Lower leg skin (tissue), 4 donors: Measurements from ENCODE around the gene CASP3. TPM values are rescaled to one million over a fixed set of nuclear protein-coding genes. Genes with fewer than 3 reads are reported as not detected.
"Not testable (repeated sequence)": the region's sequence is repeated elsewhere in the genome, so short reads cannot be mapped to it uniquely, and the experiment has no call there.

ENCODE experiments used
- DNase-seq, 2 donors: peaks; one replicate each; pipeline ENCODE4 v3.0.0-alpha.2; 2019; ENCODE audit warnings: low spot score in 2 of 2
- H3K4me3 ChIP-seq: fragments of 200-600 bp; sonication (generic); 2 replicates; pipeline ENCODE4 v1.5.1; 2017; ENCODE audit warnings: mild to moderate bottlenecking, low read depth; ENCODE audit not compliant: poor library complexity, severe bottlenecking
- POLR2A ChIP-seq, 2 donors: fragments of 450-650 bp; IDR thresholded peaks; one replicate each; pipeline ENCODE4 v1.6.1; 2016 to 2017; ENCODE audit warnings: antibody characterized with exemption in 2 of 2, mild to moderate bottlenecking in 1 of 2, moderate library complexity in 1 of 2
- WGBS, 2 donors: methylation state at CpG; one replicate each; pipeline ENCODE4 v1.1.5; 2018; 5-methylcytosine and 5-hydroxymethylcytosine counted together
- intact Hi-C: fragments of 100-400 bp; cut with DNase I; formaldehyde crosslinking; loops from one replicate; pipeline ENCODE4 v1.15.0; 2023; ENCODE audit warnings: low total_unique reads
- total RNA-seq, 4 donors: library from RNA; depleted of rRNA; stranded (reverse); fragments of >200 nt; gene quantifications; one replicate each; pipeline ENCODE4 v1.1.0, GENCODE V29; 2016
- TF ChIP-seq, protein P1 (sequence below), 3 donors: fragments of 450-650 bp; IDR thresholded peaks; one replicate each; pipeline ENCODE4 v1.5.1; 2016; ENCODE audit warnings: antibody characterized with exemption in 3 of 3, mild to moderate bottlenecking in 3 of 3, moderate library complexity in 2 of 3

Gene CASP3
- total RNA-seq, 4 donors from 2014 or later, result 10.2 to 18.4 (median 14.8) TPM

DNA sequence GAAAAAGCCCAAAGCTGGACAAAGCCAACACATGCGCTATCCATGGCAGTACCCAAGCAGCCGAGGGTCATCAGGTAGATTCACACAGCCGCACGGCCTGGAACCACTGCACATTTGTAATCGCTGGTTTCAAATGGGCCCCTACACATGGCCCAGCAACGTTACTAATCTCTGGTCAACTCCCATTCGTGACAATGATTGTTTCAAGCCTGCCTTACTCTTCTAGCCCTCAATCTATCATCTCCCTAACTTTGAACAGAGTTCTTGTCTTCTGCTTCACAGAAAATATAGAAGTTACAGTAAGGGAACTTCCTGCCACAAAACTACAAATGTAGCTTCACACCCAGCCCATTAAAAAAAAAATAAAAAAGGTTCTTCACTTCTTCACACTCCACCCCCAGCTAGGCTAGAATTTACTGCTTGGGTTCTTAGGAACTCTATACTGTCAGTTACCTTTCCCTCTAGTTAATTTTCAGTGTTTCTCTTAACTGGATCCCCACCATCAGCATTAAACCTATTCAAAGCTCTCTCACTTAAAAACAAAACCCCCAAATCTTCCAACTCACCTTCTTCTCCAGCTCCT, 24.2 kb downstream of the CASP3 start:
- WGBS, 2 donors, result 94 to 96% methylated on average over 7 of the region's 7 CpGs
- intact Hi-C loops, result no loop called here

DNA sequence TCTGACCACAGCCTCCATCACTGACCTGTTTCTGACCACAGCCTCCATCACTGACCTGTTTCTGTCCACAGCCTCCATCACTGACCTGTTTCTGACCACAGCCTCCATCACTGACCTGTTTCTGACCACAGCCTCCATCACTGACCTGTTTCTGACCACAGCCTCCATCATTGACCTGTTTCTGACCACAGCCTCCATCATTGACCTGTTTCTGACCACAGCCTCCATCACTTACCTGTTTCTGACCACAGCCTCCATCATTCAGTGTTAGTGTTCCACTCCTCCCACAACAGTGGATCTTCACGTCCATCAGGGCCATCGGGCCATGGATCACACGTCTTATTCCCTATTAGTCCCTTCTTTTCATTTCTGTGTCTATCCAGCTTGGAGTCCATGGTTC, 24.7 kb downstream of the CASP3 start:
- intact Hi-C loops, result not testable (repeated sequence)
- 98 to 99% methylated on average over 3 of the region's 3 CpGs for WGBS, 2 donors

More for the DNA sequence above, 24.2 kb downstream of the CASP3 start:
- no peak for DNase-seq
- TF ChIP-seq, protein P1, sequence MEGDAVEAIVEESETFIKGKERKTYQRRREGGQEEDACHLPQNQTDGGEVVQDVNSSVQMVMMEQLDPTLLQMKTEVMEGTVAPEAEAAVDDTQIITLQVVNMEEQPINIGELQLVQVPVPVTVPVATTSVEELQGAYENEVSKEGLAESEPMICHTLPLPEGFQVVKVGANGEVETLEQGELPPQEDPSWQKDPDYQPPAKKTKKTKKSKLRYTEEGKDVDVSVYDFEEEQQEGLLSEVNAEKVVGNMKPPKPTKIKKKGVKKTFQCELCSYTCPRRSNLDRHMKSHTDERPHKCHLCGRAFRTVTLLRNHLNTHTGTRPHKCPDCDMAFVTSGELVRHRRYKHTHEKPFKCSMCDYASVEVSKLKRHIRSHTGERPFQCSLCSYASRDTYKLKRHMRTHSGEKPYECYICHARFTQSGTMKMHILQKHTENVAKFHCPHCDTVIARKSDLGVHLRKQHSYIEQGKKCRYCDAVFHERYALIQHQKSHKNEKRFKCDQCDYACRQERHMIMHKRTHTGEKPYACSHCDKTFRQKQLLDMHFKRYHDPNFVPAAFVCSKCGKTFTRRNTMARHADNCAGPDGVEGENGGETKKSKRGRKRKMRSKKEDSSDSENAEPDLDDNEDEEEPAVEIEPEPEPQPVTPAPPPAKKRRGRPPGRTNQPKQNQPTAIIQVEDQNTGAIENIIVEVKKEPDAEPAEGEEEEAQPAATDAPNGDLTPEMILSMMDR (IDR thresholded peaks at IDR 0.05), result no peak
- no peak for TF ChIP-seq POLR2A (IDR thresholded peaks at IDR 0.05)
- H3K4me3 ChIP-seq, result no peak overlapping the region

DNA sequence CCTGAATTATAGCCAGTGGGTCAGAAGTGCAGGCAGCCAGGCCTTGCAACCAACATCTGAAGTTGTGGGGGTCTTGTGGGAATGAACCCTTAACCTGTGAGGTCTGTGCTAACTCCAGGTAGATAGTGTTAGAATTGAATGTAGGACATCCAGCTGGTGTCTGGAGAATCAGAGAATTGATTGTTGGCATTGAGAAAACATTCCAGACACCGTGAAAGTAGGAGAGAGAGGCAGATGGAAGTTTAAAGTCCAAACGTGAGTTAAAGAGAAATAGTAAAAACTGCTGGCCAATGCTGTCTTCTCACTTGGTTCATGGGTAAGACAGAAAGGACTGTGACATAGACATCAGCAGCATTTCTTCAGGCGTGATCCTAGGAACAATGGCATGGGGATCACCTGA, 27.7 kb downstream of the CASP3 start:
- no peak for DNase-seq
- intact Hi-C loops, result no loop called here
- no peak overlapping the region for H3K4me3 ChIP-seq
- WGBS, 2 donors, result 78 to 80% methylated on average over 3 of the region's 3 CpGs
- TF ChIP-seq, protein P1 (IDR thresholded peaks at IDR 0.05), result no peak
- no peak for TF ChIP-seq POLR2A (IDR thresholded peaks at IDR 0.05)

More for the DNA sequence above, 24.7 kb downstream of the CASP3 start:
- not testable (repeated sequence) for H3K4me3 ChIP-seq, DNase-seq

DNA sequence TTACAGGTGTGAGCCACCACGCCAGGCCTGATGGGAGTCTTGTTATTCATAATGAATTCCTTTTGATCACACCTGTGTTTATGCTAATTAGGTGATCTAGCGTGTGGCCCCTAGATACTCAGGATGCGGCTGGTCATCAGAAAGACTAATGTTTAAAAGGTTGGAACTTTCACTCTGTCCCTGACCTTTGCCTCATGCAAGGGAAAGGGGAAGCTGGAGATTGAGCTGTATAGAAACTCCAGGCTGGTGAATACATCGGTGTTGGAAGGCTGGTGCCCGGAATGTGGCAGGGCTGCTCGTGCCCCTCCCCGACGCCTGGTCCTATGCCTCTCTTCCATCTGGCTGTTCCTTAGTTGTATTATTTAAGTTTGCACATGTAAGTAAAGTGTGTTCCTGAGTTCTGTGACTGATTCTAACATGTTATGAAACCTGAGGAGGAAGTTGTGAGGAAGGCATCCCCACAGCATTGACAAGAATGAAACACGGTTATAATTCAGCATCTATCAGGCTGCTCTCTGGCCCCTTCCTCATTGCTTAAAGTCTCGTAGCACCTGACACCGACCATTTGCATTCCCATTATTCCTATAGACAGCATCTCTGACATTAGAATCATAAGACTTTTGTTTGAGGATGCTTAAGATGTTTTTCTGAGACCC, 28.9 kb downstream of the CASP3 start:
- intact Hi-C loops, result no loop called here
- WGBS, 2 donors, result 86 to 90% methylated on average over 11 of the region's 11 CpGs
- no peak overlapping the region for H3K4me3 ChIP-seq
- TF ChIP-seq, protein P1 (IDR thresholded peaks at IDR 0.05), result no peak
- no peak for TF ChIP-seq POLR2A (IDR thresholded peaks at IDR 0.05)
- no peak for DNase-seq

DNA sequence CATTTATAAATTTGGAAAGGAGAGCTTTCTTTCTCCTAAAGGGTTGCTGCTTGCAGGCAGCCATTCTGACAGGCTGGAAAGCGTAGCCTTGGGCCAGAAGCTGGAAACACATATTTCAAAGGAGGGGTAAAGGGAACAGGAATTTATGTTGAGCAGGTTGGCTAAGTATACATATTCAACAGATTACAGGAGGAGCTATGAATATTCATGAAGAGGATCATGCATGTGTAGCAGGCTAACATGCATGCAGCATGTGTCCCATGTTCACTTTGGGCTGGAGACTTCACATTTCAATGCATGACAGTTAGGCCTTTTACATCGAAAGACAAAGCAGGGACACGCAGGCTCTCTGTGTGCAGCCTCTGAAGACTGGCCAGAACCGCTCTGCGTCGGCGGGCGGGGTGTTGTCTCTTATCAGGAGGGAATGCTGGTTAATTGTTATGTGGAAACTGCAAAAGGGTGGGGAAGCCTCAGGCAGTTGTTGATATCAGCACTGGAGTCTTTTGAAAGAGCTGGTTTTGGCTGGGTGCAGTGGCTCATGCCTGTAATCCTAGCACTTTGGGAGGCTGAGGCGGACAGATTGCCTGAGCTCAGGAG, 31.5 kb downstream of the CASP3 start:
- intact Hi-C loops, result no loop called here
- DNase-seq, result no peak
- no peak for TF ChIP-seq POLR2A (IDR thresholded peaks at IDR 0.05)
- TF ChIP-seq, protein P1 (IDR thresholded peaks at IDR 0.05), result no peak
- WGBS, 2 donors, result 53 to 63% methylated on average over 9 of the region's 9 CpGs
- H3K4me3 ChIP-seq, result no peak overlapping the region
